T-helper 1 cell treated with Interleukin-12 subunit alpha and Interleukin-12 subunit beta and Interleukin-4 antibody, amounts not matched to agents 30 μg/mL and 1 μg/mL, for 36 hours (primary cell): ENCODE results near the gene DDX31.
"Not testable (repeated sequence)": the region's sequence is repeated elsewhere in the genome, so short reads cannot be mapped to it uniquely, and the experiment has no call there.

Experiments used
- H3K27ac Mint-ChIP-seq: one replicate; pipeline ENCODE4 v1.8.0; 2021; ENCODE audit warnings: mild to moderate bottlenecking, mixed read lengths
- H3K27me3 Mint-ChIP-seq: one replicate; pipeline ENCODE4 v1.8.0; 2021; ENCODE audit warnings: low read depth, mixed read lengths
- H3K36me3 Mint-ChIP-seq: one replicate; pipeline ENCODE4 v1.8.0; 2021; ENCODE audit warnings: low read depth, mixed read lengths
- H3K4me1 Mint-ChIP-seq: one replicate; pipeline ENCODE4 v1.8.0; 2021; ENCODE audit warnings: low read depth, mixed read lengths
- H3K4me3 Mint-ChIP-seq: one replicate; pipeline ENCODE4 v1.8.0; 2021; ENCODE audit warnings: mild to moderate bottlenecking, moderate library complexity, mixed read lengths
- H3K9me3 Mint-ChIP-seq: one replicate; pipeline ENCODE4 v1.8.0; 2021; ENCODE audit warnings: mixed read lengths

The DDX31 gene

GRCh38 chr9:132578367-132578932 lies 91.3 kb downstream of the DDX31 start:
- no peaks in the 10 kb centered on the region for H3K9me3 Mint-ChIP-seq
- no peak overlapping the region for H3K27ac Mint-ChIP-seq
- peaks cover 9% of the 10 kb centered on the region for H3K4me1 Mint-ChIP-seq
- no peak overlapping the region for H3K4me3 Mint-ChIP-seq
- no peaks in the 10 kb centered on the region for H3K36me3 Mint-ChIP-seq
- peaks cover 72% of the 10 kb centered on the region for H3K27me3 Mint-ChIP-seq

DNA sequence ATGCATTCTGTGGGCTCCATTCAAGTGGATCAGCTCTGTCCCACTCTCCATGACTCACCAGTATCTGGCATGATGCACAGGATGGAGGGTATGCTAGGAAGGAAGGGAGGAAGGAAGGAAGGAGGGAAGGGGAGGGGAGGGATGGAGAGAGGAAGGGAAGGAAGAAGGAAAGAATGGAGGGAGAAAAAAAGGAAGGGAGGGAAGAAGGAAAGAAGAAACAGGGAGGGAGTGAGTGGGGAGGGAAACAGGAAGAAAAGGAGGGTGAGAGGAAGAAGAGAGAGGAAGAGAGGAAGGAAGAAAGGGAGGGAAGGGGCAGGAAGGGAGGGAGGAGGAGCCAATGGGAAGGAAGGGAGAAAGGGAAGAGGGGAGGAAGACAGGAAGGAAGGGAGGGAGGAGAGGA lies 92.7 kb downstream of the DDX31 start:
- H3K4me3 Mint-ChIP-seq, result no peak overlapping the region

GRCh38 chr9:132575811-132576210 lies 94.0 kb downstream of the DDX31 start:
- H3K4me3 Mint-ChIP-seq, result no peak overlapping the region
- peaks cover 52% of the 10 kb centered on the region for H3K27me3 Mint-ChIP-seq
- no peaks in the 10 kb centered on the region for H3K9me3 Mint-ChIP-seq
- no peaks in the 10 kb centered on the region for H3K36me3 Mint-ChIP-seq
- H3K27ac Mint-ChIP-seq, result no peak overlapping the region
- H3K4me1 Mint-ChIP-seq, result peaks cover 2% of the 10 kb centered on the region

More for the DNA sequence above, 92.7 kb downstream of the DDX31 start:
- Mint-ChIP-seq H3K4me1 (peaks cover 9% of the 10 kb centered on the region), H3K27ac (no peak overlapping the region), H3K36me3 (no peaks in the 10 kb centered on the region), H3K27me3 (peaks cover 63% of the 10 kb centered on the region), H3K9me3 (no peaks in the 10 kb centered on the region)

- peaks cover 52% of the 10 kb centered on the region for H3K27me3 Mint-ChIP-seq
- H3K36me3 Mint-ChIP-seq, result no peaks in the 10 kb centered on the region
- H3K4me3 Mint-ChIP-seq, result no peak overlapping the region
Observed at GRCh38 chr9:132575005-132575609, 94.7 kb downstream of the DDX31 start.

GRCh38 chr9:132572921-132573320 lies 96.9 kb downstream of the DDX31 start:
- H3K4me3 Mint-ChIP-seq, result no peak overlapping the region
- peaks cover 34% of the 10 kb centered on the region for H3K27me3 Mint-ChIP-seq
- no peak overlapping the region for H3K27ac Mint-ChIP-seq
- H3K9me3 Mint-ChIP-seq, result no peaks in the 10 kb centered on the region
- no peaks in the 10 kb centered on the region for H3K36me3 Mint-ChIP-seq
- peaks cover 2% of the 10 kb centered on the region for H3K4me1 Mint-ChIP-seq

More at GRCh38 chr9:132575005-132575609, 94.7 kb downstream of the DDX31 start:
- H3K9me3 Mint-ChIP-seq, result no peaks in the 10 kb centered on the region
- no peak overlapping the region for H3K27ac Mint-ChIP-seq
- peaks cover 2% of the 10 kb centered on the region for H3K4me1 Mint-ChIP-seq

GRCh38 chr9:132571806-132572600 lies 97.8 kb downstream of the DDX31 start:
- Mint-ChIP-seq H3K27ac (no peak overlapping the region), H3K4me3 (no peak overlapping the region), H3K4me1 (peaks cover 2% of the 10 kb centered on the region), H3K9me3 (no peaks in the 10 kb centered on the region), H3K27me3 (peaks cover 25% of the 10 kb centered on the region), H3K36me3 (no peaks in the 10 kb centered on the region)

DNA sequence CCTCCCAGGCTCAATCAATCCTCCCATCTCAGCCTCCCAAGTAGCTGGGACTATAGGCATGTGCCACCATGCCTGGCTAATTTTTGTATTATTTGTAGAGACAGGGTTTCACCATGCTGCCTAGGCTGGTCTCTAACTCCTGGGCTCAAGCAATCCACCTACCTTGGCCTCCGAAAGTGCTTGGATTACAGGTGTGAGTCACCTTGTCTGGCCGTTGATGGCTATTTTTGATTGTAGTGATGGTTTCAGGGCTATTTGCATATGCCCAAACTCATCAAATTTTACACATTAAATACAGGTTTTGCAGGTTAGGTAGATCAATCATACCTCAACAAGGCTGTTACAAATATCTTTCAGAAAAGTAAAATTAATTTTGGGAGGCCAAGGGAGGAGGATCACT lies 101.0 kb downstream of the DDX31 start:
- not testable (repeated sequence) for H3K9me3 Mint-ChIP-seq, H3K36me3 Mint-ChIP-seq, H3K27ac Mint-ChIP-seq, H3K27me3 Mint-ChIP-seq, H3K4me1 Mint-ChIP-seq, H3K4me3 Mint-ChIP-seq

DNA sequence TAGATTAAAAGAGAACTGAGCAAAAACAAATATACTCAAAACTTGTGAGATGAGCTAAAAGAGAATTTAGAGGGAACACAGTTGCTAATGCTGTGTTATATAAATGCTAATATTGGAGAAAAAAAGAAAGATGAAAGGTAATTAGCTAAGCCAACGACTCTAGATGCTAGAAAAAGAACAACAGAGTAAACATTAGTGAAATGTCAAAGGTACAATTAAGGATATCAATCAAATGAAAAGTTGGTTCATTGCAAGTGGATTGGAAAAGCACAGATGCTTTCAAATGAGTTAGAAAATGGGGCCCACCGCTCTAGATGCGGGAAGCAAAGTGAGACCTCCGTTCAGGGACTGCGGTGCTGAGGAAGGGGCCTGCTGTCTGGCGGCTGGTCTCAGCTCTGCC lies 105.3 kb downstream of the DDX31 start:
- H3K27me3 Mint-ChIP-seq, result peaks cover 15% of the 10 kb centered on the region
- peaks cover 3% of the 10 kb centered on the region for H3K9me3 Mint-ChIP-seq
- H3K27ac Mint-ChIP-seq, result no peak overlapping the region
- peaks cover 4% of the 10 kb centered on the region for H3K4me1 Mint-ChIP-seq
- H3K36me3 Mint-ChIP-seq, result no peaks in the 10 kb centered on the region
- H3K4me3 Mint-ChIP-seq, result no peak overlapping the region

- Mint-ChIP-seq H3K4me1 (peaks cover 4% of the 10 kb centered on the region), H3K36me3 (no peaks in the 10 kb centered on the region), H3K9me3 (peaks cover 8% of the 10 kb centered on the region), H3K4me3 (no peak overlapping the region), H3K27ac (no peak overlapping the region), H3K27me3 (peaks cover 18% of the 10 kb centered on the region)
Observed at GRCh38 chr9:132562306-132562573, 107.5 kb downstream of the DDX31 start.

DNA sequence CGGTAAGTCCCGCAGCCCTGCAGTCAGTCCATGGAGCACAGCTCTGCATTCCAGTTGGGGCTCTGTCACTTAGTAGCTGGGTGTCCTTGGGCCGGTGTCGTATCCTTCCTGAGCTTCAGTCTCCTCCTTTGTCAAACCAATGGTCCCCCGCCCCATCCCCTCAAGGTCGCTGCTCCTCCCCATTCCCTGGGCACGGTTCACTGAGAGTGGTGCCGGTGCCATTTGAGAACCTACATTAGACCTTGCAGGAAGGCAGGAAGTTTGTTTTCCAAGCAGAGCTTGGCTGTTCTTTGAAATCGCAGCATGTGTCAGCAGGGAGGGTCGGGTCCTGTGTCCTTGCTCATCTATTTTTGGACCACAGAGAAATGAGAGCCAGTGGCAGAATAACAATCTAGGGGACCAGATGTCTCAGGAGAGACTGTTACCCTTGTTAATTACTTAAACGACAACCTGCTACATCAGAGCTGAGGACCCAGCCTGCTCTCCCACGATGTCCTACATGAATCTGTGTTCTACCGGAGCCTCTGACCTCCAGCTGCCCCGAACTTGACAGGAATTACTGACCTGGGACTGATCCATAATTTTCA lies 109.1 kb downstream of the DDX31 start:
- H3K4me1 Mint-ChIP-seq, result peaks cover 4% of the 10 kb centered on the region
- peaks cover 18% of the 10 kb centered on the region for H3K27me3 Mint-ChIP-seq
- H3K9me3 Mint-ChIP-seq, result peaks cover 8% of the 10 kb centered on the region
- H3K4me3 Mint-ChIP-seq, result no peak overlapping the region
- no peak overlapping the region for H3K27ac Mint-ChIP-seq
- H3K36me3 Mint-ChIP-seq, result no peaks in the 10 kb centered on the region

GRCh38 chr9:132559711-132560110 lies 110.1 kb downstream of the DDX31 start:
- Mint-ChIP-seq H3K4me1 (peaks cover 4% of the 10 kb centered on the region), H3K4me3 (no peak overlapping the region), H3K9me3 (peaks cover 8% of the 10 kb centered on the region), H3K36me3 (no peaks in the 10 kb centered on the region), H3K27ac (no peak overlapping the region), H3K27me3 (peaks cover 21% of the 10 kb centered on the region)

GRCh38 chr9:132557159-132557558 lies 112.6 kb downstream of the DDX31 start:
- H3K27ac Mint-ChIP-seq, result no peak overlapping the region
- peaks cover 19% of the 10 kb centered on the region for H3K27me3 Mint-ChIP-seq
- H3K9me3 Mint-ChIP-seq, result peaks cover 8% of the 10 kb centered on the region
- H3K4me1 Mint-ChIP-seq, result peaks cover 4% of the 10 kb centered on the region
- no peak overlapping the region for H3K4me3 Mint-ChIP-seq
- no peaks in the 10 kb centered on the region for H3K36me3 Mint-ChIP-seq

DNA sequence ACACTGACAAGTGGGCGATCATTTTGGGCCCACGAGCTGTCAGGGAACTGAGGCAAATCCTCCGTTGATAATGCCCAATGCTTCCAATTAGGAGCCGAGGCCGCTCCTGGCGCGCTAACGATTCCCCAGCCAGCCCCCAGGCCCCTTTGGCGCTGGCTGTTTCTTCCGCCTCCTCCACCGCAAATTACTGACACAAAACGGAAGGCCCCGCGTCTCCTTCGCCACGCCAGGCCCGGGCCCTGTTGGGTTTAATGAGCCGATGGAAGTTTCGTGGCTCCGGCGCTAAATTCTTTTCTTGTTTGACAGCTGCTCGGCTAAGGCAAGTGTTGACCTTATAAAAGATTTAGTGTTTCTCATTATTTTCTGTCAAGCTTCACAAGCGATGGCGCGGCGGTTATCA lies 113.1 kb downstream of the DDX31 start:
- Mint-ChIP-seq H3K9me3 (peaks cover 8% of the 10 kb centered on the region), H3K27me3 (peaks cover 18% of the 10 kb centered on the region), H3K4me1 (peaks cover 4% of the 10 kb centered on the region), H3K4me3 (no peak overlapping the region), H3K27ac (no peak overlapping the region), H3K36me3 (no peaks in the 10 kb centered on the region)

- H3K4me1 Mint-ChIP-seq, result peaks cover 4% of the 10 kb centered on the region
- H3K36me3 Mint-ChIP-seq, result no peaks in the 10 kb centered on the region
- no peak overlapping the region for H3K4me3 Mint-ChIP-seq
- H3K27ac Mint-ChIP-seq, result no peak overlapping the region
- peaks cover 18% of the 10 kb centered on the region for H3K27me3 Mint-ChIP-seq
- peaks cover 8% of the 10 kb centered on the region for H3K9me3 Mint-ChIP-seq
Observed at GRCh38 chr9:132556235-132556634, 113.5 kb downstream of the DDX31 start.

GRCh38 chr9:132555528-132555927 lies 114.3 kb downstream of the DDX31 start:
- H3K27ac Mint-ChIP-seq, result no peak overlapping the region
- H3K9me3 Mint-ChIP-seq, result peaks cover 8% of the 10 kb centered on the region
- peaks cover 1% of the 10 kb centered on the region for H3K4me1 Mint-ChIP-seq
- H3K4me3 Mint-ChIP-seq, result no peak overlapping the region
- H3K36me3 Mint-ChIP-seq, result no peaks in the 10 kb centered on the region
- peaks cover 12% of the 10 kb centered on the region for H3K27me3 Mint-ChIP-seq
